ENCODE data around the gene CBX3.

The CBX3 gene

GRCh38 chr7:26169271-26169670, 32.3 kb upstream of the CBX3 start:
- Histone ChIP-seq H2AFZ (ENCODE audit: low read depth, low read length, severe bottlenecking) (no peak overlapping the region), H3K27me3 (ENCODE audit: low read length) (no peaks in the 10 kb centered on the region), H3K4me3 (ENCODE audit: insufficient read depth, low read length, poor library complexity, severe bottlenecking) (no peak overlapping the region), H3K27ac (ENCODE audit: low read depth, low read length) (no peak overlapping the region), H3K36me3 (ENCODE audit: low read length) (no peaks in the 10 kb centered on the region), H3K79me2 (ENCODE audit: insufficient read depth, low read length) (no peaks in the 10 kb centered on the region), H3K9ac (ENCODE audit: low read length) (no peak overlapping the region), H3K9me2 (replicated peaks; ENCODE audit: insufficient read depth, low read length) (no peaks in the 10 kb centered on the region), H4K20me1 (ENCODE audit: low read depth, low read length) (no peaks in the 10 kb centered on the region), H3K4me2 (ENCODE audit: low read depth, low read length, poor library complexity, severe bottlenecking) (no peak overlapping the region), H3K9me3 (ENCODE audit: insufficient read depth, low read length) (no peaks in the 10 kb centered on the region), H3F3A (ENCODE audit: insufficient read depth) (0 out of 2 replicates have a peak, but pooled peaks cover 3% of the 10 kb centered on the region)
- TF ChIP-seq CTCF (IDR thresholded peaks at IDR 0.05; ENCODE audit: insufficient read depth, low read length, poor library complexity, severe bottlenecking) (no peak), EZH2phosphoT487 (conservative IDR thresholded peaks at IDR 0.05; ENCODE audit: low read length) (no peak)

- no peak overlapping the region for H3K27ac ChIP-seq (ENCODE audit: low read depth, low read length)
- no peak overlapping the region for H2AFZ ChIP-seq (ENCODE audit: low read depth, low read length, severe bottlenecking)
- H3K9ac ChIP-seq (ENCODE audit: low read length) = no peak overlapping the region
- H3K27me3 ChIP-seq (ENCODE audit: low read length) = no peaks in the 10 kb centered on the region
- H3K4me2 ChIP-seq (ENCODE audit: low read depth, low read length, poor library complexity, severe bottlenecking) = no peak overlapping the region
- no peak overlapping the region for H3K4me3 ChIP-seq (ENCODE audit: insufficient read depth, low read length, poor library complexity, severe bottlenecking)
- H3F3A ChIP-seq (ENCODE audit: insufficient read depth) = 0 out of 2 replicates have a peak, but pooled peaks cover 3% of the 10 kb centered on the region
- no peaks in the 10 kb centered on the region for H3K9me2 ChIP-seq (replicated peaks; ENCODE audit: insufficient read depth, low read length)
- no peaks in the 10 kb centered on the region for H4K20me1 ChIP-seq (ENCODE audit: low read depth, low read length)
- TF ChIP-seq EZH2phosphoT487 (conservative IDR thresholded peaks at IDR 0.05; ENCODE audit: low read length) (no peak), CTCF (IDR thresholded peaks at IDR 0.05; ENCODE audit: insufficient read depth, low read length, poor library complexity, severe bottlenecking) (no peak)
- H3K9me3 ChIP-seq (ENCODE audit: insufficient read depth, low read length) = no peaks in the 10 kb centered on the region
- no peaks in the 10 kb centered on the region for H3K79me2 ChIP-seq (ENCODE audit: insufficient read depth, low read length)
- no peaks in the 10 kb centered on the region for H3K36me3 ChIP-seq (ENCODE audit: low read length)
Observed at GRCh38 chr7:26170663-26171062, 30.9 kb upstream of the CBX3 start.

GRCh38 chr7:26171601-26172000, 29.9 kb upstream of the CBX3 start:
- Histone ChIP-seq H3K79me2 (ENCODE audit: insufficient read depth, low read length) (no peaks in the 10 kb centered on the region), H3K4me2 (ENCODE audit: low read depth, low read length, poor library complexity, severe bottlenecking) (no peak overlapping the region), H3K9me2 (replicated peaks; ENCODE audit: insufficient read depth, low read length) (no peaks in the 10 kb centered on the region), H2AFZ (ENCODE audit: low read depth, low read length, severe bottlenecking) (no peak overlapping the region), H3K9ac (ENCODE audit: low read length) (no peak overlapping the region), H3K36me3 (ENCODE audit: low read length) (no peaks in the 10 kb centered on the region), H3K4me3 (ENCODE audit: insufficient read depth, low read length, poor library complexity, severe bottlenecking) (no peak overlapping the region), H3K9me3 (ENCODE audit: insufficient read depth, low read length) (no peaks in the 10 kb centered on the region), H3K27me3 (ENCODE audit: low read length) (no peaks in the 10 kb centered on the region), H4K20me1 (ENCODE audit: low read depth, low read length) (no peaks in the 10 kb centered on the region), H3K27ac (ENCODE audit: low read depth, low read length) (no peak overlapping the region), H3F3A (ENCODE audit: insufficient read depth) (0 out of 2 replicates have a peak, but pooled peaks cover 3% of the 10 kb centered on the region)
- TF ChIP-seq CTCF (IDR thresholded peaks at IDR 0.05; ENCODE audit: insufficient read depth, low read length, poor library complexity, severe bottlenecking) (no peak), EZH2phosphoT487 (conservative IDR thresholded peaks at IDR 0.05; ENCODE audit: low read length) (no peak)

Data from SU-DHL-6 (cell line).